C4-2B (cell line): ENCODE data around the gene DHX34.

ENCODE experiments used
- H3K27ac ChIP-seq: fragments of 450-650 bp; 2 replicates; pipeline ENCODE4 v1.5.1; 2017
- CTCF ChIP-seq: fragments of 450-650 bp; conservative IDR thresholded peaks from 2 replicates; pipeline ENCODE4 v1.5.1; 2017; ENCODE audit warnings: mild to moderate bottlenecking
- ZFX ChIP-seq: fragments of 450-650 bp; IDR thresholded peaks from 2 replicates; pipeline ENCODE4 v1.6.1; 2017

DHX34 gene

GRCh38 chr19:47428177-47428894 lies 79.2 kb downstream of the DHX34 start:
- H3K27ac ChIP-seq = no peak overlapping the region
- TF ChIP-seq ZFX = no peak
- no peak for TF ChIP-seq CTCF

- no peak overlapping the region for H3K27ac ChIP-seq
- TF ChIP-seq ZFX = no peak
- no peak for TF ChIP-seq CTCF
Measured at GRCh38 chr19:47429140-47429793, 80.2 kb downstream of the DHX34 start.

- no peak overlapping the region for H3K27ac ChIP-seq
- TF ChIP-seq CTCF (no peak), ZFX (no peak)
Measured at GRCh38 chr19:47430041-47430802, 81.1 kb downstream of the DHX34 start.

- H3K27ac ChIP-seq = no peak overlapping the region
- TF ChIP-seq ZFX (no peak), CTCF (no peak)
Measured at GRCh38 chr19:47432091-47432490, 83.0 kb downstream of the DHX34 start.
